22Rv1 (cell line): ENCODE results near the gene GUK1.

Source experiments
- H3K27ac ChIP-seq: fragments of 450-650 bp; 2 replicates; pipeline ENCODE4 v1.5.1; 2017
- ZFX ChIP-seq: fragments of 450-650 bp; IDR thresholded peaks from 2 replicates; pipeline ENCODE4 v1.6.1; 2017; ENCODE audit warnings: antibody characterized with exemption, borderline replicate concordance
- TF ChIP-seq, protein P1 (sequence below): fragments of 450-650 bp; IDR thresholded peaks from 2 replicates; pipeline ENCODE4 v1.5.1; 2017; ENCODE audit warnings: mild to moderate bottlenecking

The GUK1 gene

GRCh38 chr1:228100822-228101613 is 39.1 kb upstream of the GUK1 start:
- peak overlapping the region; percentile 98 for H3K27ac ChIP-seq

GRCh38 chr1:228101614-228101993 is 38.5 kb upstream of the GUK1 start:
- TF ChIP-seq, protein P1, sequence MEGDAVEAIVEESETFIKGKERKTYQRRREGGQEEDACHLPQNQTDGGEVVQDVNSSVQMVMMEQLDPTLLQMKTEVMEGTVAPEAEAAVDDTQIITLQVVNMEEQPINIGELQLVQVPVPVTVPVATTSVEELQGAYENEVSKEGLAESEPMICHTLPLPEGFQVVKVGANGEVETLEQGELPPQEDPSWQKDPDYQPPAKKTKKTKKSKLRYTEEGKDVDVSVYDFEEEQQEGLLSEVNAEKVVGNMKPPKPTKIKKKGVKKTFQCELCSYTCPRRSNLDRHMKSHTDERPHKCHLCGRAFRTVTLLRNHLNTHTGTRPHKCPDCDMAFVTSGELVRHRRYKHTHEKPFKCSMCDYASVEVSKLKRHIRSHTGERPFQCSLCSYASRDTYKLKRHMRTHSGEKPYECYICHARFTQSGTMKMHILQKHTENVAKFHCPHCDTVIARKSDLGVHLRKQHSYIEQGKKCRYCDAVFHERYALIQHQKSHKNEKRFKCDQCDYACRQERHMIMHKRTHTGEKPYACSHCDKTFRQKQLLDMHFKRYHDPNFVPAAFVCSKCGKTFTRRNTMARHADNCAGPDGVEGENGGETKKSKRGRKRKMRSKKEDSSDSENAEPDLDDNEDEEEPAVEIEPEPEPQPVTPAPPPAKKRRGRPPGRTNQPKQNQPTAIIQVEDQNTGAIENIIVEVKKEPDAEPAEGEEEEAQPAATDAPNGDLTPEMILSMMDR: no peak
- no peak for TF ChIP-seq ZFX
- H3K27ac ChIP-seq: peak overlapping the region; percentile 98

More at GRCh38 chr1:228100822-228101613, 39.1 kb upstream of the GUK1 start:
- TF ChIP-seq ZFX: no peak
- TF ChIP-seq, protein P1: no peak

DNA sequence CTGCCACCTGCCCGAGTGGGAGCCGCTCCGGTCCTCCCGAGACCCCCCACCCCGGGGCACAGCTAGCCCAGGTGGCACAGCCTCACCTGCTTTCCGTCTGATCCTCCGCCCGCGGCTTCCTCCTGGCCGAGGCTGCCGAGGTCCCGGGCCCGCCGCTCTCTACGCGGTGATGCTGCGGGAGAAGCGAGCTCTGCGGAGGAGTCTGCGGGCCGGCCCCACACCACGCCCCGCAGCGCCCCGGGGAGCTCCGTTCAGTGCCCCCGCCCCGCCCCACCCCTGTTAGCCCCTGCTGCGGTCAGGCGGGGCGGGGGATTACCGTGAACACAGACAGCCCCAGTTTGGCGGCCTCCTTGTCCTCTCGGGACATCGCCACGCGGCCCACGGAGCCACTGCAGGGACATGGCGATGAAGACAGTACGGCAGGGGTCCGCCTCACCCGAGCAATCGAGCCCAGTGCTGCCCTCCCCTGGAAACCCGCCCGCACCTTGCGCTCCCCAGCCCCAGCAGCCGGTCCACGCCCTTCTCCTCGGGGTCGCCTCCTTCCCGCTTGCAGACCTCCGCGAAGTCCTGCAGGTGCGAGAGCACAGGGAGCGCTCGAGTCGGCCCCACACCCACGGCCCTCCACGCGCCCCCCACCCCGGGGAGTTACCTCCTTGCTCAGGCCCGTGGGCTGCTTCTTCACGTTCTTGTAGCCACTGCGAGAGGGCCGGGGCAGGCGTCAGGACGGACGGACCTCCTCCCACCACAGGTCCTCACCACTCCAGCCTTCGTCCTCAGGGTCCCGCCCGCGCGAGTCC is 37.9 kb upstream of the GUK1 start:
- H3K27ac ChIP-seq: peak overlapping the region; percentile 98
- TF ChIP-seq, protein P1: peak; percentile 63
- no peak for TF ChIP-seq ZFX

DNA sequence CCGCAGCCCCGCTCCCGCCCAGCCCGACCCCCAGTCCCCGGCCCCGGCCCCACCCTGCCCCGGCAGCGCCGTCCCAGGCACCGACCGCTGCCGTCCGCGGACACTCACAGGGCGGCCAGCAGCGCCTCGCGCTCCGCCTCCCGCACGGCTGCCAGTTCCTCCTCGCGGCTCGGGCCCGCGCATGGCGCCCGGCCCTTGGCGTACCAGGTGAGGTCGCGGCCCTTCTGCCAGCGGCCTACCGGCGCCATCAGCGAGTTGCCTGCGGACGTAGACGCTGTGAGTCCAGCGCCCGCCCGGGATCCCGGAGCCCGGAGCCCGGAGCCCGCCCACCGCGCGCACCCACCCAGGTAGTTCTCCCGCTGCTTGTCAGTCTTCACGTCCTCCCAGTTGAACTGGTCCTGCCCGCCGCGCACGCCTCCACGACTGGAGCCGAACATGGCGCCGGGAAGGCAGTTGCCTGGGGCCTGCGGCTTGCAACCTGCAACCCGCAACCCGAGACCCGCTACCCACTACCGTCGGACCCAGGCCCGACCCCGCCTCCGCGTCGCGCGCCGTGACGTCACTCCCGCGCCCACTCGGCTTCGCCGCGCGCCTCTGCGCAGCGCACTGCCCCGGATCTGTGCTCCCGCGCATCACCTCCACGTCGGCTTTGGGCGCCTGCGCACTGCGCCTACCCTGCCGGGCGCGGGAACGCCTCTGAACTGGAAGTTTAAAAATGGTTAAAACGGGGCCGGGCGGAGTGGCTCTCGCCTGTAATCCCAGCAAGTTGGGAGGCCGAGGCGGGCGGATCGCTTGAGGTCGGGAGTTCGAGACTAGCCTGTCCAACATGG is 37.1 kb upstream of the GUK1 start, which contains the start of gene C1orf35:
Gene C1orf35, minus strand, starts transcription at position 535 of the 830 bp plus-strand sequence. Its CDS starts 98 bp downstream, at position 437.
- no peak for TF ChIP-seq ZFX
- TF ChIP-seq, protein P1: no peak
- H3K27ac ChIP-seq: peak within 1 kb of the TSS; percentile 98

DNA sequence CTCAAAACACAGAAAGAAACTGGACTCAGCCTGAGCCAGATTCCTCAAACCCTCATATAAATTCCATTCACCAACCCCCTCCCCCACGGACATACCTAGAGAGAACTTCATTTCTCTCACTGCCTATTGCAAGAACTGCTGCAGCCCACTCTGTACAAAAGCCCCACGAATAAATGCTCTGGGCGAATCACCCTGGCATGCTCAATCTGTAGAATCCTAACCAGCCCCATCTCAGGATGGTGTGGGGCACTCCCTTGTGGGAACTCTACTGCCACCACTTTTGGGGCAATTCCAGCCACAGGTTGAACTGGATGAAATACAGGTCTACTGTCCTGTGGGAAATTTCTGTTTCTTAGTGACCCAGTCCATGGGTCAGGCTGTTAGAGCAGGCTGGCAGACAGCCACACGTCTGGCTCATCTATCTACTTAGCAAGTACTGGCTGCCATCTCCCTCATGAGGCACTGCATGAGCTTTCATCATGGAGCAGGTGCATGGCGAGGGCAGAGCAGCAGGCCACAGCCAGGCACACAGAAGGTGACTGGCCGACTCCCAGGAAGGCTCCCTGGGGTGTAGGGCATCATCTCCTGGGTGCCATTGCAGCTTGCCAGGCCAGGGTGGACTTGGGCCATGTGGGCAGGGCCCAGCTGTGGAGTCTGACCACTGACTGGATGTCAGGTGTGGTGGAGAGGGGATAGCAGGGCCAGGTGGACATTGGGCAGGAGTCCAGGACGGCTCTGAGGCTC is 35.4 kb upstream of the GUK1 start:
- no peak for TF ChIP-seq ZFX
- TF ChIP-seq, protein P1: no peak
- peak overlapping the region; percentile 98 for H3K27ac ChIP-seq

DNA sequence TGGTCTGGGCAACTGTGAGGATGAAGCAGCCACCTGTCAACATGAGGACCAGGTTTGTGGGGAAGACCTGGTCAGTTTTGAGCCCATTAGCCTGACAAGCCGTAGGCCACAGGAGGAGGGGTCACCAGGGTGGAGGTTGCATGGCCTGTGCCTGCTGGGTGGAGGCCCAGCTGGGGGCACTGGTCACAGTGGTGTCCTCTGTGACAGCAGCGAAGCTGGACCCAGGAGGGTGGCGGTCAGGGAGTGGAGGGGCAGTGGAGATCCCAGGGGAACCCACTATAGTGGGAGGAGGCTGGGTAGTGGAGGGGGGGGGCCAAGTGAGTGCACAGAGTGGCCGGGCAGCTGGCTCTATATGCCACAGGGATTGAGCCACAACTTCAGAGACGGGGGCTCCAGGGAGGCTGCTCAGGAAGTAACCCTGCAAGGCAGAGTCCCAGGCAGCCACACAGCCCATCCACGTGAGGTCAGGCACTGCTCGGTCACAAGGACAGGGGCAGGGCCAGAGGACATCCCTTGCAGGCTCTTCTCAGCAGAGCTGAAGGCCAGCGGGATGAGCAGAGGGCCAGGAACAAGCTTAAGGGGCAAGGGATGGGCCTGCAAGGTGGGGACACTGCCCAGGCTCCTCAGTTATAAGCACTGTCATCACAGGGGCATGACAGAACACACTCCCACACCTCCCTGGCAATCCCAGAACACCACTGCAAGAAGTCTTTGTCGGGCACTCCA is 34.6 kb upstream of the GUK1 start:
- peak overlapping the region; percentile 98 for H3K27ac ChIP-seq
- no peak for TF ChIP-seq ZFX
- TF ChIP-seq, protein P1: no peak
